GM12878 (cell line): ENCODE results near the gene HBD. TPM values are rescaled to one million over a fixed set of nuclear protein-coding genes. Genes with fewer than 3 reads are reported as not detected.

ENCODE experiments used
- ATAC-seq: fragments of 200-7000 bp; cut with Tn5 transposase; 3 replicates; pipeline ENCODE4 v1.9.1; 2020; ENCODE audit warnings: mild to moderate bottlenecking, moderate library complexity
- BruUV-seq: library from RNA; stranded (reverse); fragments of 400-500 nt; replicated peaks from 2 replicates; lab custom pipeline; 2021; lab: Mats Ljungman, UMichigan
- CTCF ChIA-PET: fragments of 300-600 bp; sonication (Branson Sonifier 250); formaldehyde crosslinking; extraction: SDS; loops from one replicate; lab custom pipeline; 2021; ENCODE audit warnings: inconsistent platforms; lab: Yijun Ruan, JAX
- POLR2A ChIA-PET: fragments of 350-600 bp; formaldehyde crosslinking; extraction: SDS; loops from one replicate; lab custom pipeline; 2021; ENCODE audit warnings: inconsistent platforms; lab: Charles Lee
- RAD21 ChIA-PET: fragments of 300-600 bp; sonication (Branson Sonifier 250); formaldehyde crosslinking; loops from one replicate; lab custom pipeline; 2023; ENCODE audit warnings: antibody characterized with exemption; ENCODE audit not compliant: unreplicated experiment; lab: Charles Lee
- SMC1A ChIA-PET: fragments of 300-600 bp; sonication (Branson Sonifier 250); formaldehyde crosslinking; loops from one replicate; lab custom pipeline; 2023; ENCODE audit not compliant: unreplicated experiment, uncharacterized antibody; lab: Charles Lee
- DNase-seq: peaks from one replicate; pipeline ENCODE4 v3.0.0-alpha.2; 2011; ENCODE audit warnings: low read depth, low spot score
- FAIRE-seq: peaks from 3 replicates; lab custom pipeline; 2011; peaks lifted over from hg19 to GRCh38; lab: Jason Lieb, UNC
- H2AFZ ChIP-seq: 2 replicates; pipeline ENCODE4 v1.6.0; 2011; ENCODE audit warnings: low read depth, low read length, control low read depth; ENCODE audit not compliant: control insufficient read depth
- H3K27ac ChIP-seq: 2 replicates; pipeline ENCODE4 v1.5.1; 2011; ENCODE audit warnings: control low read depth; ENCODE audit not compliant: control insufficient read depth, insufficient read depth
- H3K27me3 ChIP-seq, 2 experiments: replicated peaks in 1 of 2; 2 replicates each; pipeline versions ENCODE4 v1.6.0 to v1.6.1; 2011; ENCODE audit warnings: low read length in 1 of 2; ENCODE audit not compliant: control insufficient read depth in 2 of 2, insufficient read depth in 2 of 2
- H3K36me3 ChIP-seq, 2 experiments: 2 replicates each; pipeline ENCODE4 v1.5.1; 2011; ENCODE audit warnings: low read length in 1 of 2; ENCODE audit not compliant: control insufficient read depth in 2 of 2, insufficient read depth in 2 of 2
- H3K4me1 ChIP-seq: 2 replicates; pipeline ENCODE4 v1.6.1; 2011; ENCODE audit warnings: mild to moderate bottlenecking, low read length, moderate library complexity, mixed read lengths; ENCODE audit not compliant: control insufficient read depth, insufficient read depth
- H3K4me2 ChIP-seq: 2 replicates; pipeline ENCODE4 v1.6.0; 2011; ENCODE audit warnings: control low read depth; ENCODE audit not compliant: control insufficient read depth, insufficient read depth
- H3K4me3 ChIP-seq: fragments of 200-600 bp; sonication (generic); 2 replicates; pipeline ENCODE4 v1.5.1; 2016
- H3K79me2 ChIP-seq: 2 replicates; pipeline ENCODE4 v1.6.0; 2011; ENCODE audit warnings: low read length; ENCODE audit not compliant: control insufficient read depth, insufficient read depth
- H3K9ac ChIP-seq: 2 replicates; pipeline ENCODE4 v1.8.0; 2011; ENCODE audit warnings: low read length, control low read depth, mixed read lengths; ENCODE audit not compliant: control insufficient read depth, insufficient read depth
- H3K9me3 ChIP-seq: replicated peaks from 3 replicates; pipeline ENCODE4 v1.5.1; 2011; ENCODE audit warnings: mild to moderate bottlenecking, low read length; ENCODE audit not compliant: control insufficient read depth, insufficient read depth
- H4K20me1 ChIP-seq: 2 replicates; pipeline ENCODE4 v1.6.0; 2011; ENCODE audit not compliant: control insufficient read depth, insufficient read depth
- EZH2 ChIP-seq: IDR thresholded peaks from 2 replicates; pipeline ENCODE4 v1.6.1; 2012; ENCODE audit warnings: low read depth, mild to moderate bottlenecking, control low read depth, inconsistent platforms, low read length, borderline replicate concordance; ENCODE audit not compliant: control insufficient read depth
- REST ChIP-seq: IDR thresholded peaks from 2 replicates; pipeline ENCODE4 v1.6.1; 2012; ENCODE audit warnings: mild to moderate bottlenecking, low read depth, low read length
- WGBS: methylation state at CpG from one replicate; pipeline ENCODE4 v1.1.6; 2016; ENCODE audit warnings: low lambda C conversion rate; ENCODE audit not compliant: insufficient replicate concordance, insufficient coverage; ENCODE audit errors: missing lambda C conversion rate; 5-methylcytosine and 5-hydroxymethylcytosine counted together
- in situ Hi-C: fragments of 300-500 bp; cut with MboI; formaldehyde crosslinking; loops from 9 replicates; pipeline ENCODE4 v1.14.3; 2018; ENCODE audit warnings: mixed read lengths
- intact Hi-C: fragments of 100-400 bp; cut with micrococcal nuclease; formaldehyde crosslinking; loops from one replicate; pipeline ENCODE4 v1.14.2; 2022; ENCODE audit not compliant: unreplicated experiment
- polyA plus RNA-seq, 11 experiments: library from polyadenylated mRNA; depleted of rRNA in 4 of 11; unstranded in 6 of 11; stranded (reverse) in 5 of 11; fragments of >200 nt; fragmentation: Nextera tagmentation in 4 of 11; fragmentation: Illumina TruSeq in 1 of 11; extraction: Ambion mirVana in 4 of 11; extraction: Trizol in 1 of 11; gene quantifications; 1 replicate in 1 of 11; 2 replicates in 10 of 11; pipeline versions ENCODE4 v1.2.1 to v1.2.3, GENCODE V29; 2011 to 2016; ENCODE audit warnings: inconsistent platforms in 2 of 11, missing spikeins in 2 of 11, low read depth in 1 of 11
- total RNA-seq, 4 experiments: library from RNA; depleted of rRNA in 3 of 4; stranded (reverse); fragments of >200 nt in 3 of 4; fragmentation: Illumina TruSeq in 1 of 4; extraction: Trizol in 1 of 4; gene quantifications; 2 replicates each; pipeline versions ENCODE4 v1.2.1 to v1.2.3, GENCODE V29; 2013 to 2021

The HBD gene
- total and polyA plus RNA-seq, 10 of the 15 experiments (the other 5 are each of a cell fraction or from before 2014, with no cell fraction given), result 0.11 to 0.32 TPM; not detected in 8

- Histone ChIP-seq H3K4me3 (no peak overlapping the region), H3K9me3 (no peaks in the 10 kb centered on the region), H2AFZ (no peak overlapping the region), H3K9ac (no peak overlapping the region), H3K4me2 (no peak overlapping the region), H4K20me1 (no peaks in the 10 kb centered on the region), H3K27me3 (no peaks in the 10 kb centered on the region), H3K27ac (no peak overlapping the region), H3K79me2 (no peaks in the 10 kb centered on the region), H3K4me1 (no peaks in the 10 kb centered on the region), H3K36me3 (no peaks in the 10 kb centered on the region)
- POLR2A ChIA-PET, result no interaction called here
- 25% methylated on average over 6 of the region's 6 CpGs for WGBS
- TF ChIP-seq REST, result no peak
- TF ChIP-seq EZH2, result no peak
- RAD21 ChIA-PET, result interaction anchor here (0.6 kb wide), 1 partner anchor 155 kb away, joined by 3 read pairs; no protein-coding TSS in a partner anchor
- in situ Hi-C loops, result no loop called here
- SMC1A ChIA-PET, result no interaction called here
- CTCF ChIA-PET, result no interaction called here
- DNase-seq, result no peak
- FAIRE-seq, result no peak
- intact Hi-C loops, result no loop called here
- ATAC-seq, result no peak; the same call in 2 of the 3 replicates
- no TSS peak for BruUV-seq
These were observed 9.5 kb downstream of the HBD start for GRCh38 chr11:5224538-5225479.
